22Rv1 (cell line): ENCODE results near the gene PTBP1.

Source experiments
- CTCF ChIP-seq: fragments of 450-650 bp; IDR thresholded peaks from 2 replicates; pipeline ENCODE4 v1.5.1; 2017; ENCODE audit warnings: mild to moderate bottlenecking
- ZFX ChIP-seq: fragments of 450-650 bp; IDR thresholded peaks from 2 replicates; pipeline ENCODE4 v1.6.1; 2017; ENCODE audit warnings: antibody characterized with exemption, borderline replicate concordance

DNA sequence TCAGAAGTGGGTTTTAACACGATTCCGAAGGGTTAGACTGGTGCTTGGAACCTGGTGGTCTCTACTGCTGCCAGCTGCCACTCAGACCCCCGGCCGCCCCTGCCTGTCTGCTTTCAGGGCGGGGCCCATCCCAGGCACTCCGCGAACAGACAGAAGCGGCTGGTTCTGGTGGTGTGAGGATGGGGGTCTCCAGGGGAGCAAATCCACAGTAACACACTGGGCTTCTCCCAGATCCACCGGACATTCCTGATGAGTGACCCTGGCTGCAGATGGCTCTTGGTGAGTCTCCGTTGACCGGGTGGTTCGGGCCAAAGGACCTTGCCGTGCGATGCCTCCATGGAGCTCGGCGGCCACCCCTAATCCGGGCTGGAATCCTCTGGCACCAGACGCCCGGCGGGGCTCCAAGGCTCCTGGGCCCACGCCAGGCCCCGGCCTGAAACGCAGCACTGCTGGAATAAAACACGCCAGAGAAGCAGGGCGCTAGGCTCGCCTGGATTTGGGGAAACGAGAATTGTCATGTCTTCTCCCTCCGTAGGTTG lies 2.1 kb upstream of the PTBP1 start:
- TF ChIP-seq CTCF: no peak
- TF ChIP-seq ZFX: no peak
